PC-3 (cell line): ENCODE measurements around the gene PCYT2.

Source experiments
- CTCF ChIP-seq: fragments of 300-600 bp; sonication (generic); conservative IDR thresholded peaks from 2 replicates; pipeline ENCODE4 v1.5.1; 2017; ENCODE audit warnings: antibody characterized with exemption, low read depth, mild to moderate bottlenecking, low read length
- EZH2 ChIP-seq: fragments of 300-600 bp; sonication (generic); IDR thresholded peaks from one replicate; pipeline ENCODE4 v1.6.1; 2017; ENCODE audit warnings: antibody characterized with exemption, mild to moderate bottlenecking, low read length; ENCODE audit not compliant: unreplicated experiment

- TF ChIP-seq CTCF (peak; percentile 68), EZH2 (no peak)
These were observed 4.6 kb downstream of the PCYT2 start for GRCh38 chr17:81906476-81907218.
